ENCODE measurements around the gene AMACR.

AMACR gene

DNA sequence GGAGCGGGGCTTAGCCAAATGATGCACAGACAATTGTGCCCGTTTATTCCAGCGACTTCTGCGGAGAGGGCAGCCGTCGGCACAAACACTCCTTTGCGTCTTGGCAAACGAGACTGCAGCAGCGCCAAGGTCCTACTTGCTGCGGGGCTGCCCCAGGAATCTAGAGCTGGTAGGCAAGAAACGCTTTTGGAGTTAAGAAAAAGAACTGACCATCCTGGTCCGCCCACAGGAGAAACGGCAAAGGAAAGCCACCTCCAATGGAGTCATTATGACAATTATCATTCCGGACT, 69.4 kb downstream of the AMACR start:
- TF ChIP-seq, protein P1, sequence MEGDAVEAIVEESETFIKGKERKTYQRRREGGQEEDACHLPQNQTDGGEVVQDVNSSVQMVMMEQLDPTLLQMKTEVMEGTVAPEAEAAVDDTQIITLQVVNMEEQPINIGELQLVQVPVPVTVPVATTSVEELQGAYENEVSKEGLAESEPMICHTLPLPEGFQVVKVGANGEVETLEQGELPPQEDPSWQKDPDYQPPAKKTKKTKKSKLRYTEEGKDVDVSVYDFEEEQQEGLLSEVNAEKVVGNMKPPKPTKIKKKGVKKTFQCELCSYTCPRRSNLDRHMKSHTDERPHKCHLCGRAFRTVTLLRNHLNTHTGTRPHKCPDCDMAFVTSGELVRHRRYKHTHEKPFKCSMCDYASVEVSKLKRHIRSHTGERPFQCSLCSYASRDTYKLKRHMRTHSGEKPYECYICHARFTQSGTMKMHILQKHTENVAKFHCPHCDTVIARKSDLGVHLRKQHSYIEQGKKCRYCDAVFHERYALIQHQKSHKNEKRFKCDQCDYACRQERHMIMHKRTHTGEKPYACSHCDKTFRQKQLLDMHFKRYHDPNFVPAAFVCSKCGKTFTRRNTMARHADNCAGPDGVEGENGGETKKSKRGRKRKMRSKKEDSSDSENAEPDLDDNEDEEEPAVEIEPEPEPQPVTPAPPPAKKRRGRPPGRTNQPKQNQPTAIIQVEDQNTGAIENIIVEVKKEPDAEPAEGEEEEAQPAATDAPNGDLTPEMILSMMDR (IDR thresholded peaks at IDR 0.05), result no peak
- Histone ChIP-seq H3K36me3 (no peaks in the 10 kb centered on the region), H3K27ac (no peak overlapping the region), H3K4me1 (ENCODE audit: control insufficient read depth in 1 of 2, insufficient read depth in 1 of 2, low read depth in 1 of 2, low read length in 1 of 2) (peaks cover 0 to 7% of the 10 kb centered on the region in 2 experiments), H3K9me3 (no peaks in the 10 kb centered on the region), H3K27me3 (peaks cover 100% of the 10 kb centered on the region), H3K4me3 (ENCODE audit: low read depth in 1 of 2, low read length in 1 of 2) (no peak overlapping the region)

DNA sequence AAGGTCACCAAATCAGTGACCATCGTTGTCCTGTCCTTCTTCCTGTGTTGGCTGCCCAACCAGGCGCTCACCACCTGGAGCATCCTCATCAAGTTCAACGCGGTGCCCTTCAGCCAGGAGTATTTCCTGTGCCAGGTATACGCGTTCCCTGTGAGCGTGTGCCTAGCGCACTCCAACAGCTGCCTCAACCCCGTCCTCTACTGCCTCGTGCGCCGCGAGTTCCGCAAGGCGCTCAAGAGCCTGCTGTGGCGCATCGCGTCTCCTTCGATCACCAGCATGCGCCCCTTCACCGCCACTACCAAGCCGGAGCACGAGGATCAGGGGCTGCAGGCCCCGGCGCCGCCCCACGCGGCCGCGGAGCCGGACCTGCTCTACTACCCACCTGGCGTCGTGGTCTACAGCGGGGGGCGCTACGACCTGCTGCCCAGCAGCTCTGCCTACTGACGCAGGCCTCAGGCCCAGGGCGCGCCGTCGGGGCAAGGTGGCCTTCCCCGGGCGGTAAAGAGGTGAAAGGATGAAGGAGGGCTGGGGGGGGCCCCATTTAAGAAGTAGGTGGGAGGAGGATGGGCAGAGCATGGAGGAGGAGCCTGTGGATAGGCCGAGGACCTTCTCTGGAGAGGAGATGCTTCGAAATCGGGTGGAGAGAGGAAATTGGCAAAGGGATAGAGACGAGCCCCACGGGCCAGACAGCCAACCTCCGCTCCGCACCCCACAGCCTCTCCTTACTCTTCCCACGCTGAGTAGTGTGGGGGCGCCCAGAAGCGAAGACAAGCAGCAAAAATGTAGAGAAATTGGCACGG, 69.9 kb downstream of the AMACR start:
- Histone ChIP-seq H3K4me3 (ENCODE audit: low read depth in 1 of 2, low read length in 1 of 2) (no peak overlapping the region), H3K27ac (no peak overlapping the region), H3K36me3 (no peaks in the 10 kb centered on the region), H3K27me3 (peaks cover 100% of the 10 kb centered on the region), H3K9me3 (no peaks in the 10 kb centered on the region), H3K4me1 (ENCODE audit: control insufficient read depth in 1 of 2, insufficient read depth in 1 of 2, low read depth in 1 of 2, low read length in 1 of 2) (peaks cover 0 to 7% of the 10 kb centered on the region in 2 experiments)
- TF ChIP-seq, protein P1 (IDR thresholded peaks at IDR 0.05), result no peak

DNA sequence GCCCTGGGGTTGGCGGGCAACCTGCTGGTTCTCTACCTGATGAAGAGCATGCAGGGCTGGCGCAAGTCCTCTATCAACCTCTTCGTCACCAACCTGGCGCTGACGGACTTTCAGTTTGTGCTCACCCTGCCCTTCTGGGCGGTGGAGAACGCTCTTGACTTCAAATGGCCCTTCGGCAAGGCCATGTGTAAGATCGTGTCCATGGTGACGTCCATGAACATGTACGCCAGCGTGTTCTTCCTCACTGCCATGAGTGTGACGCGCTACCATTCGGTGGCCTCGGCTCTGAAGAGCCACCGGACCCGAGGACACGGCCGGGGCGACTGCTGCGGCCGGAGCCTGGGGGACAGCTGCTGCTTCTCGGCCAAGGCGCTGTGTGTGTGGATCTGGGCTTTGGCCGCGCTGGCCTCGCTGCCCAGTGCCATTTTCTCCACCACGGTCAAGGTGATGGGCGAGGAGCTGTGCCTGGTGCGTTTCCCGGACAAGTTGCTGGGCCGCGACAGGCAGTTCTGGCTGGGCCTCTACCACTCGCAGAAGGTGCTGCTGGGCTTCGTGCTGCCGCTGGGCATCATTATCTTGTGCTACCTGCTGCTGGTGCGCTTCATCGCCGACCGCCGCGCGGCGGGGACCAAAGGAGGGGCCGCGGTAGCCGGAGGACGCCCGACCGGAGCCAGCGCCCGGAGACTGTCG, 70.7 kb downstream of the AMACR start:
- Histone ChIP-seq H3K27me3 (peaks cover 95% of the 10 kb centered on the region), H3K4me3 (ENCODE audit: low read depth in 1 of 2, low read length in 1 of 2) (no peak overlapping the region), H3K4me1 (ENCODE audit: control insufficient read depth in 1 of 2, insufficient read depth in 1 of 2, low read depth in 1 of 2, low read length in 1 of 2) (peaks cover 0 to 7% of the 10 kb centered on the region in 2 experiments), H3K27ac (no peak overlapping the region), H3K36me3 (no peaks in the 10 kb centered on the region), H3K9me3 (no peaks in the 10 kb centered on the region)
- TF ChIP-seq, protein P1 (IDR thresholded peaks at IDR 0.05), result no peak

DNA sequence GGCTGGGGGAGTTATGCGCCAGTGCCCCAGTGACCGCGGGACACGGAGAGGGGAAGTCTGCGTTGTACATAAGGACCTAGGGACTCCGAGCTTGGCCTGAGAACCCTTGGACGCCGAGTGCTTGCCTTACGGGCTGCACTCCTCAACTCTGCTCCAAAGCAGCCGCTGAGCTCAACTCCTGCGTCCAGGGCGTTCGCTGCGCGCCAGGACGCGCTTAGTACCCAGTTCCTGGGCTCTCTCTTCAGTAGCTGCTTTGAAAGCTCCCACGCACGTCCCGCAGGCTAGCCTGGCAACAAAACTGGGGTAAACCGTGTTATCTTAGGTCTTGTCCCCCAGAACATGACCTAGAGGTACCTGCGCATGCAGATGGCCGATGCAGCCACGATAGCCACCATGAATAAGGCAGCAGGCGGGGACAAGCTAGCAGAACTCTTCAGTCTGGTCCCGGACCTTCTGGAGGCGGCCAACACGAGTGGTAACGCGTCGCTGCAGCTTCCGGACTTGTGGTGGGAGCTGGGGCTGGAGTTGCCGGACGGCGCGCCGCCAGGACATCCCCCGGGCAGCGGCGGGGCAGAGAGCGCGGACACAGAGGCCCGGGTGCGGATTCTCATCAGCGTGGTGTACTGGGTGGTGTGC, 71.4 kb downstream of the AMACR start, which contains the start of gene RXFP3:
RXFP3 (plus strand) TSS at position 6 of the 636 bp plus-strand sequence; CDS start at position 361, 355 bp downstream.
- H3K27me3 ChIP-seq, result peaks cover 91% of the 10 kb centered on the region

More for the DNA sequence above, 71.4 kb downstream of the AMACR start, which contains the start of gene RXFP3:
- H3K4me1 ChIP-seq (ENCODE audit: control insufficient read depth in 1 of 2, insufficient read depth in 1 of 2, low read depth in 1 of 2, low read length in 1 of 2), result peaks cover 0 to 7% of the 10 kb centered on the region in 2 experiments
- H3K36me3 ChIP-seq, result no peaks in the 10 kb centered on the region
- no peaks in the 10 kb centered on the region for H3K9me3 ChIP-seq
- TF ChIP-seq, protein P1 (IDR thresholded peaks at IDR 0.05), result no peak
- H3K27ac ChIP-seq, result no peak within 1 kb of the TSS
- no peak within 1 kb of the TSS for H3K4me3 ChIP-seq (ENCODE audit: low read depth in 1 of 2, low read length in 1 of 2)
